Measurements from ENCODE around the gene DAGLB. TPM values are rescaled to one million over a fixed set of nuclear protein-coding genes. Genes with fewer than 3 reads are reported as not detected.
A peak's percentile ranks its signal among the peaks of the same experiment; 100 is the strongest.

DAGLB gene
- total and polyA plus RNA-seq, 2 of the 8 experiments (the other 6 are each of a cell fraction or from before 2014, with no cell fraction given): 27.0 to 39.6 TPM

DNA sequence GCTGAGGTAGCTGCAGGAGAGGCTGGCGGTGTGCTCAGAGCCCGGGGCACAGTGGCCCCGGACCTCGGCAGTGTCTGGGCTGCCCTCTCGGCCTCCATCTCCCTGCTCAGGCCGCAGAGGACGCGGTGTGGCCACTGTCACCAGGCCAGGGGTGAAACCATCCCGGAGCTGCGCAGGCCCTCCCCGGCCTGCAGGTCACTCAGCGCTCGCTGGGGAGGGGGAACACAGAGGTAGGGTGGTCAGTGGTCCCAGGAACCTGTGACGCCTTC, 49.8 kb upstream of the DAGLB start:
- Histone ChIP-seq H2BK20ac (ENCODE audit: low read length) (no peak overlapping the region), H3K27me3 (replicated peaks in 1 of 4; ENCODE audit: control insufficient read depth in 3 of 4, extremely low read depth in 1 of 4, insufficient read depth in 3 of 4, low read length in 3 of 4) (peaks cover 0 to 2% (median 0%) of the 10 kb centered on the region in 4 experiments; a peak in 4 of 7 replicates), H3K23ac (ENCODE audit: insufficient read length) (no peak overlapping the region), H2BK12ac (ENCODE audit: low read depth, low read length) (no peak overlapping the region), H3K4me3 (ENCODE audit: extremely low read depth in 1 of 4, insufficient read depth in 2 of 4, low read depth in 3 of 4, low read length in 4 of 4) (no peak overlapping the region), H3K79me2 (ENCODE audit: control insufficient read depth in 1 of 2, insufficient read depth in 2 of 2, low read length in 2 of 2) (peaks cover 0 to 2% of the 10 kb centered on the region in 2 experiments; a peak in 1 of 4 replicates), H3K23me2 (ENCODE audit: low read depth, low read length) (no peaks in the 10 kb centered on the region; the same call in 1 of the 2 replicates), H3K36me3 (ENCODE audit: control insufficient read depth in 2 of 4, insufficient read depth in 4 of 4, low read length in 3 of 4) (no peaks in the 10 kb centered on the region; a peak in 1 of 8 replicates), H3K56ac (replicated peaks; ENCODE audit: insufficient read length, low read depth, low read length) (no peak overlapping the region), H3K4me1 (replicated peaks in 1 of 4; ENCODE audit: control insufficient read depth in 3 of 4, insufficient read depth in 4 of 4, low read length in 3 of 4) (peaks cover 0 to 4% (median under 1%) of the 10 kb centered on the region in 4 experiments; a peak in 4 of 7 replicates), H3K9me3 (ENCODE audit: insufficient read depth in 2 of 2, low read depth in 1 of 2, low read length in 1 of 2) (no peaks in the 10 kb centered on the region), H3K27ac (ENCODE audit: low read depth, low read length) (no peak overlapping the region), H3K79me1 (ENCODE audit: low read depth, low read length) (no peaks in the 10 kb centered on the region), H3K9ac (replicated peaks in 1 of 4; ENCODE audit: extremely low read depth in 1 of 4, low read depth in 3 of 4, low read length in 3 of 4) (no peak overlapping the region), H4K91ac (replicated peaks; ENCODE audit: insufficient read length, low read length) (no peak overlapping the region), H2AFZ (ENCODE audit: low read length) (no peak overlapping the region), H2BK5ac (ENCODE audit: low read depth, low read length) (no peak overlapping the region), H3K4ac (replicated peaks; ENCODE audit: insufficient read length, low read depth, low read length) (no peak overlapping the region), H3K18ac (ENCODE audit: extremely low read depth, low read length) (no peak overlapping the region), H3K4me2 (ENCODE audit: insufficient read depth in 1 of 2, low read depth in 2 of 2, low read length in 2 of 2) (no peak overlapping the region), H4K20me1 (replicated peaks in 1 of 2; ENCODE audit: control insufficient read depth in 1 of 2, insufficient read depth in 2 of 2, low read length in 2 of 2) (no peaks in the 10 kb centered on the region), H2BK15ac (ENCODE audit: low read length) (no peak overlapping the region), H3K14ac (ENCODE audit: insufficient read length) (no peak overlapping the region), H2AK5ac (ENCODE audit: low read depth, low read length) (no peak overlapping the region), H4K5ac (ENCODE audit: insufficient read length, low read depth, low read length) (no peak overlapping the region), H4K8ac (ENCODE audit: extremely low read depth, insufficient read depth, low read length) (peak overlapping the region; percentile 21; the same call in 1 of the 2 replicates), H2BK120ac (replicated peaks; ENCODE audit: low read depth, low read length) (no peak overlapping the region)
- TF ChIP-seq SIX5 (IDR thresholded peaks at IDR 0.05; ENCODE audit: low read depth, low read length) (no peak), NRF1 (IDR thresholded peaks at IDR 0.05; ENCODE audit: low read depth, low read length) (no peak), TAF1 (IDR thresholded peaks at IDR 0.05; ENCODE audit: low read depth, low read length) (no peak), CTBP2 (IDR thresholded peaks at IDR 0.05; ENCODE audit: borderline replicate concordance, insufficient read depth, insufficient read length, low read length) (no peak), SP4 (IDR thresholded peaks at IDR 0.05; ENCODE audit: low read length) (no peak), POLR2AphosphoS5 (IDR thresholded peaks at IDR 0.05; ENCODE audit: low read depth, low read length) (no peak), BRCA1 (IDR thresholded peaks at IDR 0.05; ENCODE audit: low read depth, low read length) (no peak), EZH2 (IDR thresholded peaks at IDR 0.05; ENCODE audit: low read depth, low read length, severe bottlenecking) (no peak), CHD2 (IDR thresholded peaks at IDR 0.05; ENCODE audit: low read length) (no peak), HDAC2 (IDR thresholded peaks at IDR 0.05; ENCODE audit: borderline replicate concordance in 1 of 2, low read depth in 2 of 2, low read length in 2 of 2) (no peak), SAP30 (IDR thresholded peaks at IDR 0.05; ENCODE audit: insufficient read depth, insufficient replicate concordance, low read length) (no peak), KDM1A (IDR thresholded peaks at IDR 0.05; ENCODE audit: borderline replicate concordance, low read length) (no peak), POU5F1 (IDR thresholded peaks at IDR 0.05; ENCODE audit: low read depth, low read length) (no peak)
- 91% methylated on average over 11 of the region's 14 CpGs; no CpG with 5 or more reads in 1 of the 2 experiments for WGBS, 2 experiments (ENCODE audit: extremely low coverage in 1 of 2, insufficient coverage in 1 of 2, insufficient read length in 1 of 2, insufficient replicate concordance in 2 of 2, low coverage in 1 of 2, low lambda C conversion rate in 2 of 2, missing lambda C conversion rate in 1 of 2)
- DNase-seq (ENCODE audit: low read depth in 1 of 2, low spot score in 2 of 2): no peak
- no peak for FAIRE-seq
- ChIA-PET POLR2A (ENCODE audit: partially characterized antibody) (interaction anchor here (1.7 kb wide), 1 partner anchor 9 kb away, joined by 6 read pairs; no protein-coding TSS in a partner anchor), CTCF (ENCODE audit: partially characterized antibody) (interaction anchor here (1.1 kb wide), 1 partner anchor 19 kb away, joined by 3 read pairs; no protein-coding TSS in a partner anchor)
